GM12873 (cell line): Measurements from ENCODE around the gene GRIK1.

ENCODE experiments used
- CTCF ChIP-seq: IDR thresholded peaks from 2 replicates; pipeline ENCODE4 v1.5.1; 2012; ENCODE audit warnings: low read depth, mild to moderate bottlenecking, moderate library complexity, low read length, control low read depth; ENCODE audit not compliant: insufficient read depth; ENCODE audit errors: missing control alignments

Gene GRIK1

GRCh38 chr21:29771491-29772066 lies 168.2 kb downstream of the GRIK1 start:
- TF ChIP-seq CTCF, result no peak

- no peak for TF ChIP-seq CTCF
These were observed 176.1 kb downstream of the GRIK1 start for GRCh38 chr21:29763674-29764073.

- TF ChIP-seq CTCF, result no peak
These were observed 177.2 kb downstream of the GRIK1 start for GRCh38 chr21:29762570-29763082.

- no peak for TF ChIP-seq CTCF
These were observed 186.6 kb downstream of the GRIK1 start for GRCh38 chr21:29753216-29753615.

GRCh38 chr21:29751473-29752185 lies 188.2 kb downstream of the GRIK1 start:
- TF ChIP-seq CTCF, result no peak

- TF ChIP-seq CTCF, result no peak
These were observed 189.8 kb downstream of the GRIK1 start for GRCh38 chr21:29749957-29750356.

- TF ChIP-seq CTCF, result no peak
These were observed 190.6 kb downstream of the GRIK1 start for GRCh38 chr21:29749223-29749622.
